Stomach smooth muscle (tissue), 2 donors: ENCODE measurements around the gene OR1L6.

Experiments used
- H3K27ac ChIP-seq: one replicate; pipeline ENCODE4 v1.7.0; 2013; ENCODE audit warnings: mild to moderate bottlenecking, low read length, inconsistent platforms
- H3K27me3 ChIP-seq, 2 donors: one replicate each; pipeline ENCODE4 v1.7.0; 2013; ENCODE audit warnings: low read length in 2 of 2; ENCODE audit not compliant: insufficient read depth in 2 of 2, control insufficient read depth in 1 of 2
- H3K36me3 ChIP-seq, 2 donors: one replicate each; pipeline ENCODE4 v1.7.0; 2013; ENCODE audit warnings: low read length in 2 of 2; ENCODE audit not compliant: control insufficient read depth in 2 of 2, insufficient read depth in 2 of 2
- H3K4me1 ChIP-seq: one replicate; pipeline ENCODE4 v1.7.0; 2013; ENCODE audit warnings: low read length; ENCODE audit not compliant: control insufficient read depth, insufficient read depth
- H3K4me3 ChIP-seq, 2 donors: one replicate each; pipeline ENCODE4 v1.7.0; 2013; ENCODE audit warnings: low read length in 2 of 2
- H3K9ac ChIP-seq, 2 donors: one replicate each; pipeline ENCODE4 v1.7.0; 2013; ENCODE audit warnings: low read length in 2 of 2, mild to moderate bottlenecking in 1 of 2
- H3K9me3 ChIP-seq, 2 donors: one replicate each; pipeline ENCODE4 v1.7.0; 2013; ENCODE audit warnings: low read length in 2 of 2; ENCODE audit not compliant: control insufficient read depth in 2 of 2
- donor health status: healthy.
- donor health status: Pancreatic carcinoma.

The OR1L6 gene

GRCh38 chr9:122781671-122782070 lies 39.6 kb downstream of the OR1L6 start:
- H3K9me3 ChIP-seq = no peaks in the 10 kb centered on the region
- H3K27me3 ChIP-seq = no peaks in the 10 kb centered on the region
- H3K36me3 ChIP-seq = no peaks in the 10 kb centered on the region
- H3K4me1 ChIP-seq = no peaks in the 10 kb centered on the region
- no peak overlapping the region for H3K27ac ChIP-seq
- H3K4me3 ChIP-seq = no peak overlapping the region
- H3K9ac ChIP-seq = no peak overlapping the region

- H3K36me3 ChIP-seq = no peaks in the 10 kb centered on the region
- no peak overlapping the region for H3K9ac ChIP-seq
- H3K27ac ChIP-seq = no peak overlapping the region
- H3K4me3 ChIP-seq = no peak overlapping the region
- no peaks in the 10 kb centered on the region for H3K27me3 ChIP-seq
- H3K9me3 ChIP-seq = no peaks in the 10 kb centered on the region
- no peaks in the 10 kb centered on the region for H3K4me1 ChIP-seq
Observed at GRCh38 chr9:122785269-122785668, 43.2 kb downstream of the OR1L6 start.

- H3K9ac ChIP-seq = no peak overlapping the region
- no peaks in the 10 kb centered on the region for H3K9me3 ChIP-seq
- H3K4me3 ChIP-seq = no peak overlapping the region
- no peak overlapping the region for H3K27ac ChIP-seq
- no peaks in the 10 kb centered on the region for H3K27me3 ChIP-seq
- H3K36me3 ChIP-seq = no peaks in the 10 kb centered on the region
- H3K4me1 ChIP-seq = no peaks in the 10 kb centered on the region
Observed at GRCh38 chr9:122786338-122786737, 44.2 kb downstream of the OR1L6 start.

- H3K4me3 ChIP-seq = no peak within 1 kb of the TSS
- no peaks in the 10 kb centered on the region for H3K36me3 ChIP-seq
- no peak within 1 kb of the TSS for H3K9ac ChIP-seq
- no peaks in the 10 kb centered on the region for H3K9me3 ChIP-seq
- H3K4me1 ChIP-seq = no peaks in the 10 kb centered on the region
- H3K27ac ChIP-seq = no peak within 1 kb of the TSS
- H3K27me3 ChIP-seq = no peaks in the 10 kb centered on the region
Observed at GRCh38 chr9:122788831-122789230, 46.7 kb downstream of the OR1L6 start, which contains the start of gene OR5C1. OR5C1 (plus strand) TSS chr9:122788933; CDS start chr9:122788933, 0 bp downstream.

- H3K4me3 ChIP-seq = no peak overlapping the region
- no peaks in the 10 kb centered on the region for H3K4me1 ChIP-seq
- H3K9ac ChIP-seq = no peak overlapping the region
- no peaks in the 10 kb centered on the region for H3K36me3 ChIP-seq
- no peaks in the 10 kb centered on the region for H3K9me3 ChIP-seq
- no peak overlapping the region for H3K27ac ChIP-seq
- no peaks in the 10 kb centered on the region for H3K27me3 ChIP-seq
Observed at GRCh38 chr9:122789256-122790046, 47.3 kb downstream of the OR1L6 start.

- no peaks in the 10 kb centered on the region for H3K4me1 ChIP-seq
- no peaks in the 10 kb centered on the region for H3K36me3 ChIP-seq
- H3K4me3 ChIP-seq = no peak overlapping the region
Observed at GRCh38 chr9:122791872-122792669, 50.0 kb downstream of the OR1L6 start.

GRCh38 chr9:122797316-122798063 lies 55.4 kb downstream of the OR1L6 start:
- no peak overlapping the region for H3K4me3 ChIP-seq
- H3K27ac ChIP-seq = no peak overlapping the region
- H3K9me3 ChIP-seq = no peaks in the 10 kb centered on the region
- no peaks in the 10 kb centered on the region for H3K36me3 ChIP-seq
- H3K4me1 ChIP-seq = no peaks in the 10 kb centered on the region
- H3K9ac ChIP-seq = no peak overlapping the region
- H3K27me3 ChIP-seq = no peaks in the 10 kb centered on the region

More at GRCh38 chr9:122791872-122792669, 50.0 kb downstream of the OR1L6 start:
- Histone ChIP-seq H3K27ac (no peak overlapping the region), H3K9ac (no peak overlapping the region), H3K27me3 (no peaks in the 10 kb centered on the region), H3K9me3 (no peaks in the 10 kb centered on the region)
